IPS DF 6.9 (cell line): ENCODE data around the gene CD14.
"Not testable (repeated sequence)": the region's sequence is repeated elsewhere in the genome, so short reads cannot be mapped to it uniquely, and the experiment has no call there.

Experiments used
- DNase-seq: peaks from one replicate; pipeline ENCODE4 v3.0.0-alpha.2; 2013; ENCODE audit warnings: low read depth, low spot score
- H3K27ac ChIP-seq: one replicate; pipeline ENCODE4 v1.5.1; 2013; ENCODE audit warnings: low read length, control low read depth
- H3K27me3 ChIP-seq: 2 replicates; pipeline ENCODE4 v1.6.1; 2013; ENCODE audit warnings: mild to moderate bottlenecking, low read length; ENCODE audit not compliant: control insufficient read depth, insufficient read depth
- H3K36me3 ChIP-seq: 2 replicates; pipeline ENCODE4 v1.6.1; 2013; ENCODE audit warnings: low read length; ENCODE audit not compliant: control insufficient read depth, insufficient read depth
- H3K4me1 ChIP-seq: 2 replicates; pipeline ENCODE4 v1.6.1; 2013; ENCODE audit warnings: low read length; ENCODE audit not compliant: control insufficient read depth, insufficient read depth
- H3K4me3 ChIP-seq: 2 replicates; pipeline ENCODE4 v1.5.1; 2013; ENCODE audit warnings: mild to moderate bottlenecking, low read length
- H3K9me3 ChIP-seq: 2 replicates; pipeline ENCODE4 v1.6.1; 2013; ENCODE audit warnings: low read length, inconsistent platforms; ENCODE audit not compliant: control insufficient read depth, insufficient read depth
- WGBS: extraction: QIAGEN DNeasy Blood & Tissue Kit; methylation state at CpG from one replicate; pipeline ENCODE4 v1.1.7; 2013; ENCODE audit warnings: mixed read lengths, missing lambda C conversion rate; ENCODE audit not compliant: insufficient read length, insufficient coverage; 5-methylcytosine and 5-hydroxymethylcytosine counted together

CD14 gene

DNA sequence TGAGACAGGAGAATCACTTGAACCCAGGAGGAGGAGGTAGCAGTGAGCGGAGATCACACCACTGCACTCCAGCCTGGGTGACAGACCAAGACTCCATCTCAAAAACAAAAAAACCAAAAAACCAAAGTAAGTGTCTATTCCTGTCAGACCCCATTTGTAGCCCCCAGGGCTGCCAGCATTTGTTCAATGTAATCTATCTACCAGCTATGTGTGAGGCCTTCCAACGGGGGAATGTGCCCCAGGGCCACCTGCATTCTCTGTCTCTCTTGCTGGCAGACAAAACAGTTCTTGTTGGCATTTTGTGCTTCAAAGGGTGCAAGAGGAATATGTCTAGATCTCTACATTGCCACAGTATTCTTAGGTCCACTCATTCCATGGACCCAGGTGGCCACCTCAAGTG is 34.1 kb downstream of the CD14 start:
- Histone ChIP-seq H3K4me3 (no peak overlapping the region), H3K27me3 (no peaks in the 10 kb centered on the region), H3K27ac (no peak overlapping the region), H3K4me1 (no peaks in the 10 kb centered on the region), H3K9me3 (no peaks in the 10 kb centered on the region), H3K36me3 (no peaks in the 10 kb centered on the region)
- no peak for DNase-seq
- WGBS: no CpG with 5 or more reads among the region's 2 CpGs

- H3K4me1 ChIP-seq: no peaks in the 10 kb centered on the region
- no CpG with 5 or more reads among the region's 1 CpG for WGBS
- no peak for DNase-seq
- H3K36me3 ChIP-seq: no peaks in the 10 kb centered on the region
- H3K4me3 ChIP-seq: no peak overlapping the region
- no peak overlapping the region for H3K27ac ChIP-seq
- H3K9me3 ChIP-seq: no peaks in the 10 kb centered on the region
- H3K27me3 ChIP-seq: no peaks in the 10 kb centered on the region
Measured at GRCh38 chr5:140596321-140596741, 36.6 kb downstream of the CD14 start.

DNA sequence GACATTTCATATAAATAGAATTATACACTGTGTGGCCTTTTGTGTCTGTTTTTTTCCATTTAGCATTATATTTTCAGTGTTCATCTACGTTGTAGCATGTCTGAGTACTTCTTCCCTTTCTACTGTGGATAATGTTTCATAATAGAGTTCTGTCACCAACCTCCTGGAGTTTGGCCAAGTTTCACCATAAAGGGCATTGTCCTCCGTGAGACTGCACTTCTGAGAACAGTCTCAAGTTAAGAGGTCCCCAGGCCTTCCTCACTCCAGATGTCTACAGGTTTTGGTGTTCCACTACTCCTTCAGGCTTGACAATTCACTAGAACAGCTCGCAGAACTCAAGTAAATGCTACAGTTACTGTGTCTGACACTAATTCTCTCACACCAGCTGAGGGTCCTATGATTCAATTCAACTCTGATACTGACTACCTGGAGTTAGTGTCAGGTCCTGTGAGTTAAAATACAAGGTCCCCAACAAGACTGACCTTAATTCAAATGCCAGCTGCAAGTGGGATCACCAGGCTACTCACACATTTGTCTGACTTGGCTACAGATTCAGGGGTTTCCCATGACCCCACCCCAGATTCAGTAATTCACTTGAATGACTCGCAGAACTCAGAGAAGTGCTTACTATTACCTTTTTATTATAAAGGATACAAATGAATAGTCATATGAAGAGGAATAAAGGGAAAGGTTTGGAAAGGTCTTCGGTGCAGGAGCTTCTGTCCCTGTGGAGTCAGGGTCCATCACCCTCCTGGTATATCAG is 37.3 kb downstream of the CD14 start:
- Histone ChIP-seq H3K27me3 (no peaks in the 10 kb centered on the region), H3K4me1 (no peaks in the 10 kb centered on the region), H3K4me3 (no peak overlapping the region), H3K27ac (no peak overlapping the region), H3K9me3 (no peaks in the 10 kb centered on the region), H3K36me3 (no peaks in the 10 kb centered on the region)
- DNase-seq: no peak
- no CpG with 5 or more reads among the region's 5 CpGs for WGBS

- no CpG with 5 or more reads among the region's 6 CpGs for WGBS
- Histone ChIP-seq H3K9me3 (no peaks in the 10 kb centered on the region), H3K36me3 (no peaks in the 10 kb centered on the region), H3K4me1 (no peaks in the 10 kb centered on the region), H3K4me3 (no peak overlapping the region), H3K27ac (no peak overlapping the region), H3K27me3 (no peaks in the 10 kb centered on the region)
- no peak for DNase-seq
Measured at GRCh38 chr5:140594169-140594568, 38.8 kb downstream of the CD14 start.

- H3K4me3 ChIP-seq, H3K36me3 ChIP-seq, H3K9me3 ChIP-seq, H3K4me1 ChIP-seq, H3K27ac ChIP-seq, DNase-seq, H3K27me3 ChIP-seq: not testable (repeated sequence)
- no CpG with 5 or more reads among the region's 14 CpGs for WGBS
Measured at GRCh38 chr5:140593070-140593469, 39.9 kb downstream of the CD14 start.

GRCh38 chr5:140591747-140592372 is 41.1 kb downstream of the CD14 start:
- DNase-seq: no peak
- Histone ChIP-seq H3K27me3 (no peaks in the 10 kb centered on the region), H3K36me3 (no peaks in the 10 kb centered on the region), H3K4me3 (no peak overlapping the region), H3K9me3 (no peaks in the 10 kb centered on the region), H3K27ac (no peak overlapping the region), H3K4me1 (no peaks in the 10 kb centered on the region)
- no CpG with 5 or more reads among the region's 5 CpGs for WGBS

DNA sequence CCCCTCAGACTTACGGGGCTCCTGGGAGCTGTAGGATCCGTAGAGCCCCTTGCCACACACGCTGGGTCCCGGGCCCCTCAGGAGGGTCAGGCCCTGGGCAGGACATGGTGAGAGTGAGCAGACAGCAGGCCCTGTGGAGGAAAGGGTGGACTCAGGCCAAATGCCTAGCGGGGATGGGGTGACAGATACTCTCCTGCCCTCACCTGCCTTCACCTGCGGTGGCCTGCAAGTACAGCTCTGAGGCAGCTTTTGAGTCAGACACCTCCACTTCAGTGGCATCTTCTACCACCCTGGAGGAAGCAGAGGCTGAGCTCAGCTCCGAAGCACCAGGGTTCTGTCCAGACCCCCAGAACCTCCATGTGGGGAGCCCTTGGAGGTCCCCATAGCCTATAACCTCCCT is 42.1 kb downstream of the CD14 start:
- WGBS: no CpG with 5 or more reads among the region's 7 CpGs

DNA sequence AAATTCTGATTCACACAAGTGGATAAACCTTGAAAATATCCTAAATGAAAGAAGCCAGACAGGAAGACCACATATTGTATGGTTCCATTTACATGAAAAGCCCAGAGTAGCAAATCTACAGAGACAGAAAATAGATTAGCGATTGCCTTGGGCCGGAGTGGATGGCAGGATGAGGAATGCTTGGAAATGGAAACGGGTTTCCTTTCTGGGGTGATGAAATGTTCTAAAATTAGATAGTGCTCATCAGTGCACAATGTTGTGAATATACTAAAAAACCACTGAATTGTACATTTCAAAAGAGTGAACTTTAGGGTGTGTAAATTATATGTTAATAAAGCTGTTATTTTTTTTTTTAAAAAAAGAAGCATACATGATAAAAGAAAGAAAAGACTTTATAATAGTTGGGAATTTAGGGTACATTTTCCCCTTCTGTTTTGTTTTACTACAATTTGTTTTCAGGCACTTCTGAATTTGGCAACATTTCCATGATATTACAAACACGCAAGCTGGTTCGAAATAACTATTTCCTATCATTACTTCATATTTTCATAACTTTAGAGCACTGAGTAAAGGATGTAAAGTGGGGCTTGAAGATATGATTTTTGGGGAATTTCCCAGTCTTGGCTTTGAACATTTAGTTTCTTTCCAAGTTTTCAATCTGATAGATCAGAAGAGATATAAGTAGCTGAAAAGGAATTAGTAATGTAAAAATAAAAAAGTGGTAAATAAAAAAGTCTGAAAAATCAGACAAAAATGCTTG is 44.5 kb downstream of the CD14 start:
- DNase-seq: no peak
- no CpG with 5 or more reads among the region's 5 CpGs for WGBS
- Histone ChIP-seq H3K36me3 (no peaks in the 10 kb centered on the region), H3K9me3 (no peaks in the 10 kb centered on the region), H3K27me3 (no peaks in the 10 kb centered on the region), H3K4me3 (no peak overlapping the region), H3K27ac (no peak overlapping the region), H3K4me1 (no peaks in the 10 kb centered on the region)

More for the DNA sequence above, 42.1 kb downstream of the CD14 start:
- Histone ChIP-seq H3K9me3 (no peaks in the 10 kb centered on the region), H3K27me3 (no peaks in the 10 kb centered on the region), H3K27ac (no peak overlapping the region), H3K4me3 (no peak overlapping the region), H3K36me3 (no peaks in the 10 kb centered on the region), H3K4me1 (no peaks in the 10 kb centered on the region)
- DNase-seq: no peak

DNA sequence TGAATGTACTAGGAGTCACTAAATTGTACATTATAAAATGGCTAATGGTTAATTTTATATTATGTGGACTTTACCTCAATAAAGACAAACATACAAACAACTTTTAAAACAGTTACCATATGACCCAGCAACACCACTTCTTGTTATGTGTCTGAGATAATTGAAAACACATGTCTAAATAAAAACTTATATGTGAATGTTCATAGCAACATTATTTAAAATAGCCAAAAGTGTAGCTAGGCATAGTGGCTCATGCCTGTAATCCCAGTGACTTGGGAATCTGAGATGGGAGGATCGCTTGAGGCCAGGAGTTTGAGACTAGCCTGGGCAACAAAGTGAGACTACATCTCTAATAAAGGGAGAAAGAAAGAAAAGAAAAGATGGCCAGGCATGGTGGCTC is 45.5 kb downstream of the CD14 start:
- H3K27me3 ChIP-seq: no peaks in the 10 kb centered on the region
- H3K4me3 ChIP-seq: no peak overlapping the region
- H3K36me3 ChIP-seq: no peaks in the 10 kb centered on the region
- WGBS: no CpG with 5 or more reads among the region's 1 CpG
- no peaks in the 10 kb centered on the region for H3K4me1 ChIP-seq
- DNase-seq: no peak
- no peak overlapping the region for H3K27ac ChIP-seq
- H3K9me3 ChIP-seq: no peaks in the 10 kb centered on the region
